MCF 10A (cell line): Measurements from ENCODE around the gene TRIM28. TPM values are rescaled to one million over a fixed set of nuclear protein-coding genes. Genes with fewer than 3 reads are reported as not detected.

ENCODE experiments used
- BruUV-seq: library from RNA; stranded (reverse); fragments of 400-500 nt; replicated peaks from 2 replicates; lab custom pipeline; 2021; lab: Mats Ljungman, UMichigan
- CTCF ChIA-PET: fragments of 300-600 bp; sonication (Branson Sonifier 250); formaldehyde crosslinking; extraction: SDS; loops from one replicate; lab custom pipeline; 2021; ENCODE audit warnings: antibody characterized with exemption, inconsistent platforms; lab: Yijun Ruan, JAX
- POLR2A ChIA-PET: fragments of 300-600, 350-650 bp; sonication (Branson Sonifier 250); formaldehyde crosslinking; extraction: SDS; loops from one replicate; lab custom pipeline; 2020; ENCODE audit warnings: antibody characterized with exemption, inconsistent platforms; lab: Yijun Ruan, JAX
- DNase-seq: peaks from one replicate; pipeline ENCODE4 v3.0.0-alpha.2; 2018; ENCODE audit not compliant: unreplicated experiment
- H3K27ac Mint-ChIP-seq: one replicate; pipeline ENCODE4 v1.8.0; 2022; ENCODE audit warnings: mild to moderate bottlenecking, low read depth, mixed read lengths; ENCODE audit not compliant: unreplicated experiment
- H3K27me3 Mint-ChIP-seq: one replicate; pipeline ENCODE4 v1.8.0; 2022; ENCODE audit warnings: mixed read lengths; ENCODE audit not compliant: insufficient read depth, unreplicated experiment
- H3K36me3 Mint-ChIP-seq: one replicate; pipeline ENCODE4 v1.8.0; 2022; ENCODE audit warnings: mild to moderate bottlenecking, moderate library complexity, mixed read lengths; ENCODE audit not compliant: insufficient read depth, unreplicated experiment
- H3K4me1 Mint-ChIP-seq: one replicate; pipeline ENCODE4 v1.8.0; 2022; ENCODE audit warnings: mixed read lengths; ENCODE audit not compliant: insufficient read depth, unreplicated experiment
- H3K4me3 Mint-ChIP-seq: one replicate; pipeline ENCODE4 v1.8.0; 2022; ENCODE audit warnings: mild to moderate bottlenecking, moderate library complexity, mixed read lengths; ENCODE audit not compliant: unreplicated experiment
- H3K9me3 Mint-ChIP-seq: one replicate; pipeline ENCODE4 v1.8.0; 2022; ENCODE audit warnings: mixed read lengths; ENCODE audit not compliant: unreplicated experiment
- intact Hi-C: fragments of 100-400 bp; cut with micrococcal nuclease; formaldehyde crosslinking; loops from 2 replicates; pipeline ENCODE4 v1.14.1; 2022
- total RNA-seq: library from RNA; stranded (reverse); gene quantifications from 2 replicates; pipeline ENCODE4 v1.2.3, GENCODE V29; 2022
- TF ChIP-seq, protein P1 (sequence below): fragments of 200-600 bp; IDR thresholded peaks from one replicate; pipeline ENCODE4 v1.8.0; 2022; ENCODE audit warnings: antibody characterized with exemption, mild to moderate bottlenecking; ENCODE audit not compliant: unreplicated experiment

TRIM28 gene
- total RNA-seq, 1 experiment from 2014 or later: 290 TPM

DNA sequence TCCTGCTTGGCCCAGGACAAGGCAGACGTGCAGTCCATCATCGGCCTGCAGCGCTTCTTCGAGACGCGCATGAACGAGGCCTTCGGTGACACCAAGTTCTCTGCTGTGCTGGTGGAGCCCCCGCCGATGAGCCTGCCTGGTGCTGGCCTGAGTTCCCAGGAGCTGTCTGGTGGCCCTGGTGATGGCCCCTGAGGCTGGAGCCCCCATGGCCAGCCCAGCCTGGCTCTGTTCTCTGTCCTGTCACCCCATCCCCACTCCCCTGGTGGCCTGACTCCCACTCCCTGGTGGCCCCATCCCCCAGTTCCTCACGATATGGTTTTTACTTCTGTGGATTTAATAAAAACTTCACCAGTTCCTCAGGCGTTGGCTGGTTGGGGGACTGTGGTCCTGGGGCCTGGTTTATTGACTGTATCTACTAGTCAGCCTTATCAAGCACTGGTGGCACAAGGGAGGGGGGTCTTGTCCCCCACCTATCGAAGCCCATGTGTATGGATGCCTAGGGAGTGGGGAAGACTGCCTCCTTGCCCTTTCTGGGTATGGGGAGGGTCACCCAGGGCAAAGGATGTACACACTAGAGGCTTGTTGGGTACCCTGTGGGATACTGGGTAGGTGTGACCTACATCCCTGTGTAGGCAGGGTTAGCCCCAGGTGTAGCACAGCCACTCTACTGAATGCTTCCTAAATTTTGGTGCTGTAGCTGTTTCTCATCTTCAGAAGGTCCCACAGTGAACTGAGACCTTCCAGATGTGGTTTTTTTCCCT, 6.7 kb downstream of the TRIM28 start:
- Mint-ChIP-seq H3K27ac (peak overlapping the region; percentile 46), H3K9me3 (no peaks in the 10 kb centered on the region), H3K27me3 (no peaks in the 10 kb centered on the region), H3K4me3 (no peak overlapping the region), H3K4me1 (peaks cover 41% of the 10 kb centered on the region), H3K36me3 (peaks cover 97% of the 10 kb centered on the region)
- no peak for DNase-seq
- ChIA-PET POLR2A (interaction anchor here (1.1 to 5.4 kb wide), 2 partner anchors 31 kb away, joined by 3 to 166 read pairs; partner anchors contain the start of gene ZBTB45), CTCF (interaction anchor here (0.6 to 2.1 kb wide), 4 partner anchors 30 to 37 kb away, joined by 3 to 12 read pairs (median 6); partner anchors contain the start of gene ZBTB45)
- intact Hi-C loops: no loop called here
- BruUV-seq: no TSS peak
- TF ChIP-seq, protein P1, sequence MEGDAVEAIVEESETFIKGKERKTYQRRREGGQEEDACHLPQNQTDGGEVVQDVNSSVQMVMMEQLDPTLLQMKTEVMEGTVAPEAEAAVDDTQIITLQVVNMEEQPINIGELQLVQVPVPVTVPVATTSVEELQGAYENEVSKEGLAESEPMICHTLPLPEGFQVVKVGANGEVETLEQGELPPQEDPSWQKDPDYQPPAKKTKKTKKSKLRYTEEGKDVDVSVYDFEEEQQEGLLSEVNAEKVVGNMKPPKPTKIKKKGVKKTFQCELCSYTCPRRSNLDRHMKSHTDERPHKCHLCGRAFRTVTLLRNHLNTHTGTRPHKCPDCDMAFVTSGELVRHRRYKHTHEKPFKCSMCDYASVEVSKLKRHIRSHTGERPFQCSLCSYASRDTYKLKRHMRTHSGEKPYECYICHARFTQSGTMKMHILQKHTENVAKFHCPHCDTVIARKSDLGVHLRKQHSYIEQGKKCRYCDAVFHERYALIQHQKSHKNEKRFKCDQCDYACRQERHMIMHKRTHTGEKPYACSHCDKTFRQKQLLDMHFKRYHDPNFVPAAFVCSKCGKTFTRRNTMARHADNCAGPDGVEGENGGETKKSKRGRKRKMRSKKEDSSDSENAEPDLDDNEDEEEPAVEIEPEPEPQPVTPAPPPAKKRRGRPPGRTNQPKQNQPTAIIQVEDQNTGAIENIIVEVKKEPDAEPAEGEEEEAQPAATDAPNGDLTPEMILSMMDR: no peak

DNA sequence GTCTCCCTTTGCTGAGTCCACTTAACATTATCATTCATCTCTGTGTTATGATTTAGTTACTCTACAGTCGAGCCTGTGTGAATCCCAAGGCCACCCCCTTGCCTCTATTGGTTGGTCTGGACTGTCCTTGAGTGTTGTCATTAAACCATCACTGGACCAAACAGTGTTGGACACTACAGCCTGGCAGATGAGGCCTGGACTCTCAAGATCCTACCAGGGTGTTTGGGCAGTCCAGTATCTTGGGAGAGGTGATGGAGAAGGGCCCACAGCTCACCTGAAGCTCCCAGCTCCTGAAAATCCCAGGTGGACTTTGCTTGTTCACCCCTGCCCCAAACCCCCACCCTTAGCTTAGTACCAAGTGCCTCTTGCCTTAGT, 7.2 kb downstream of the TRIM28 start:
- POLR2A ChIA-PET: interaction anchor here (5.4 kb wide), 1 partner anchor 31 kb away, joined by 166 read pairs; the partner anchor contains the start of gene ZBTB45
- peaks cover 94% of the 10 kb centered on the region for H3K36me3 Mint-ChIP-seq
- peak overlapping the region; percentile 46 for H3K27ac Mint-ChIP-seq

GRCh38 chr19:58551577-58552471, 8.0 kb downstream of the TRIM28 start:
- no peak overlapping the region for H3K4me3 Mint-ChIP-seq
- intact Hi-C loops: no loop called here
- POLR2A ChIA-PET: interaction anchor here (1.0 to 5.4 kb wide), 3 partner anchors 7 to 32 kb away, joined by 3 to 166 read pairs (median 119); partner anchors contain the start of genes TRIM28 and ZBTB45
- DNase-seq: no peak
- CTCF ChIA-PET: interaction anchor here (0.8 to 1.7 kb wide), 2 partner anchors 31 to 39 kb away, joined by 4 to 7 read pairs; no protein-coding TSS in a partner anchor
- TSS peak; percentile 73 for BruUV-seq
- no peaks in the 10 kb centered on the region for H3K27me3 Mint-ChIP-seq
- H3K27ac Mint-ChIP-seq: no peak overlapping the region
- H3K4me1 Mint-ChIP-seq: peaks cover 35% of the 10 kb centered on the region
- H3K9me3 Mint-ChIP-seq: no peaks in the 10 kb centered on the region
- peaks cover 94% of the 10 kb centered on the region for H3K36me3 Mint-ChIP-seq
- TF ChIP-seq, protein P1: no peak

More for the DNA sequence above, 7.2 kb downstream of the TRIM28 start:
- Mint-ChIP-seq H3K9me3 (no peaks in the 10 kb centered on the region), H3K27me3 (no peaks in the 10 kb centered on the region), H3K4me3 (no peak overlapping the region), H3K4me1 (peaks cover 35% of the 10 kb centered on the region)
- BruUV-seq: no TSS peak
- DNase-seq: no peak
- CTCF ChIA-PET: interaction anchor here (0.8 to 1.7 kb wide), 2 partner anchors 31 to 38 kb away, joined by 4 to 7 read pairs; no protein-coding TSS in a partner anchor
- TF ChIP-seq, protein P1: no peak
- intact Hi-C loops: no loop called here
